OCI-LY7 (cell line): ENCODE measurements around the gene HOXC10. TPM values are rescaled to one million over a fixed set of nuclear protein-coding genes. Genes with fewer than 3 reads are reported as not detected.

ENCODE experiments used
- BruUV-seq: library from RNA; stranded (reverse); fragments of 400-500 nt; replicated peaks from 2 replicates; lab custom pipeline; 2021; lab: Mats Ljungman, UMichigan
- CTCF ChIA-PET: fragments of 300-600 bp; sonication (Branson Sonifier 250); formaldehyde crosslinking; loops from one replicate; lab custom pipeline; 2022; ENCODE audit warnings: antibody characterized with exemption; ENCODE audit not compliant: unreplicated experiment; lab: Charles Lee
- POLR2A ChIA-PET: fragments of 300-600 bp; sonication (Branson Sonifier 250); formaldehyde crosslinking; loops from one replicate; lab custom pipeline; 2022; ENCODE audit warnings: antibody characterized with exemption; lab: Charles Lee
- DNase-seq: peaks from one replicate; pipeline ENCODE4 v3.0.0-alpha.2; 2015; ENCODE audit warnings: low spot score
- H2AFZ ChIP-seq: fragments of 200-600 bp; sonication (generic), shearing (Covaris generic); 2 replicates; pipeline ENCODE4 v1.6.1; 2014; ENCODE audit warnings: mild to moderate bottlenecking, antibody characterized with exemption, low read length, moderate library complexity
- H3K27ac ChIP-seq: fragments of 200-600 bp; sonication (generic); 2 replicates; pipeline ENCODE4 v1.5.1; 2014; ENCODE audit warnings: mixed run types, low read depth, mild to moderate bottlenecking, moderate library complexity, low read length, inconsistent platforms; ENCODE audit not compliant: poor library complexity, severe bottlenecking
- H3K36me3 ChIP-seq: fragments of 200-600 bp; sonication (generic); 2 replicates; pipeline ENCODE4 v1.6.1; 2014; ENCODE audit warnings: mild to moderate bottlenecking, antibody characterized with exemption, low read length, moderate library complexity, mixed read lengths; ENCODE audit not compliant: insufficient read depth
- H3K4me1 ChIP-seq: fragments of 200-600 bp; sonication (generic); 2 replicates; pipeline ENCODE4 v1.5.1; 2014; ENCODE audit warnings: mild to moderate bottlenecking, low read length; ENCODE audit not compliant: insufficient read depth, poor library complexity, severe bottlenecking
- H3K4me2 ChIP-seq: fragments of 200-600 bp; sonication (generic); 2 replicates; pipeline ENCODE4 v1.6.1; 2014; ENCODE audit warnings: mild to moderate bottlenecking, low read length
- H3K4me3 ChIP-seq: fragments of 200-600 bp; sonication (generic); 2 replicates; pipeline ENCODE4 v1.5.1; 2014; ENCODE audit warnings: mild to moderate bottlenecking, low read depth, low read length; ENCODE audit not compliant: poor library complexity, severe bottlenecking
- H3K79me2 ChIP-seq: fragments of 200-600 bp; sonication (generic); 2 replicates; pipeline ENCODE4 v1.6.1; 2016; ENCODE audit warnings: low read depth, mild to moderate bottlenecking, low read length, moderate library complexity, mixed read lengths; ENCODE audit not compliant: insufficient read depth
- H3K9me2 ChIP-seq: fragments of 200-600 bp; sonication (generic); 2 replicates; pipeline ENCODE4 v1.6.1; 2016; ENCODE audit warnings: mild to moderate bottlenecking, low read length, mixed read lengths; ENCODE audit not compliant: insufficient read depth
- H3K9me3 ChIP-seq: fragments of 200-600 bp; sonication (generic); 2 replicates; pipeline ENCODE4 v1.6.1; 2014; ENCODE audit warnings: mild to moderate bottlenecking, mixed run types, low read length, mixed read lengths
- H4K20me1 ChIP-seq: fragments of 200-600 bp; sonication (generic); 2 replicates; pipeline ENCODE4 v1.6.1; 2014; ENCODE audit warnings: mild to moderate bottlenecking, antibody characterized with exemption, low read length, moderate library complexity, mixed read lengths; ENCODE audit not compliant: insufficient read depth
- CTCF ChIP-seq: fragments of 200-600 bp; sonication (generic); conservative IDR thresholded peaks from 2 replicates; pipeline ENCODE4 v1.5.1; 2014; ENCODE audit warnings: mild to moderate bottlenecking, antibody characterized with exemption, low read length, moderate library complexity, mixed read lengths
- EZH2phosphoT487 ChIP-seq: fragments of 200-600 bp; sonication (generic); IDR thresholded peaks from 2 replicates; pipeline ENCODE4 v1.6.1; 2018; ENCODE audit warnings: low read depth, borderline replicate concordance, mild to moderate bottlenecking, mixed run types, antibody characterized with exemption, low read length, moderate library complexity, mixed read lengths
- intact Hi-C: fragments of 100-400 bp; cut with micrococcal nuclease; formaldehyde crosslinking; loops from one replicate; pipeline ENCODE4 v1.10.0; 2022; ENCODE audit not compliant: unreplicated experiment
- total RNA-seq, 2 experiments: library from RNA; depleted of rRNA in 1 of 2; stranded (reverse); fragments of >200 nt in 1 of 2; shearing (Covaris generic) in 1 of 2; gene quantifications; 2 replicates each; pipeline ENCODE4 v1.2.3, GENCODE V29; 2014 to 2022

The HOXC10 gene
- total RNA-seq, 2 experiments from 2014 or later = 0.25 to 0.28 TPM

GRCh38 chr12:54011665-54012532 lies 27.0 kb downstream of the HOXC10 start:
- no peak for DNase-seq
- no peak overlapping the region for H3K27ac ChIP-seq
- H3K9me3 ChIP-seq = no peaks in the 10 kb centered on the region
- peak overlapping the region; percentile 15; the same call in 1 of the 2 replicates for H2AFZ ChIP-seq
- H4K20me1 ChIP-seq = no peaks in the 10 kb centered on the region
- peak overlapping the region; percentile 27 for H3K4me2 ChIP-seq
- CTCF ChIA-PET = no interaction called here
- peaks cover 20% of the 10 kb centered on the region for H3K4me1 ChIP-seq
- no peaks in the 10 kb centered on the region for H3K79me2 ChIP-seq
- TF ChIP-seq CTCF = no peak
- no peak for TF ChIP-seq EZH2phosphoT487
- no peaks in the 10 kb centered on the region for H3K36me3 ChIP-seq
- no TSS peak for BruUV-seq
- POLR2A ChIA-PET = interaction anchor here (0.5 to 0.7 kb wide), 2 partner anchors 176 to 222 kb away, joined by 3 read pairs; no protein-coding TSS in a partner anchor
- intact Hi-C loops = loop anchor here (10.0 kb wide), 1 partner anchor 343 kb away; no protein-coding TSS in a partner anchor
- no peaks in the 10 kb centered on the region for H3K9me2 ChIP-seq
- peak overlapping the region; percentile 3 for H3K4me3 ChIP-seq

GRCh38 chr12:54012631-54013409 lies 27.9 kb downstream of the HOXC10 start:
- no TSS peak for BruUV-seq
- DNase-seq = peak; percentile 36
- ChIA-PET POLR2A (interaction anchor here (0.5 to 1.7 kb wide), 3 partner anchors 15 to 221 kb away, joined by 3 to 6 read pairs (median 3); partner anchors contain the start of gene HOXC6), CTCF (interaction anchor here (0.6 kb wide), 1 partner anchor 188 kb away, joined by 3 read pairs; no protein-coding TSS in a partner anchor)
- H4K20me1 ChIP-seq = no peaks in the 10 kb centered on the region
- no peak overlapping the region for H3K4me2 ChIP-seq
- H2AFZ ChIP-seq = no peak overlapping the region
- H3K79me2 ChIP-seq = no peaks in the 10 kb centered on the region
- TF ChIP-seq CTCF (peak; percentile 62), EZH2phosphoT487 (no peak)
- H3K4me3 ChIP-seq = no peak overlapping the region
- no peaks in the 10 kb centered on the region for H3K9me3 ChIP-seq
- intact Hi-C loops = loop anchor here (10.0 kb wide), 1 partner anchor 342 kb away; no protein-coding TSS in a partner anchor
- H3K4me1 ChIP-seq = peaks cover 19% of the 10 kb centered on the region
- no peaks in the 10 kb centered on the region for H3K36me3 ChIP-seq
- no peak overlapping the region for H3K27ac ChIP-seq
- H3K9me2 ChIP-seq = no peaks in the 10 kb centered on the region
